Ovary (tissue), 9 donors: Measurements from ENCODE around the gene HS6ST3. TPM values are rescaled to one million over a fixed set of nuclear protein-coding genes. Genes with fewer than 3 reads are reported as not detected.

Experiments used
- DNase-seq, 5 donors: peaks; one replicate each; pipeline ENCODE4 v3.0.0-alpha.2; 2019 to 2020
- H3K27ac ChIP-seq, 2 donors: fragments of 200-600 bp; one replicate each; pipeline versions ENCODE4 v1.5.1 to v1.8.0; 2019 to 2022
- H3K27me3 ChIP-seq: fragments of 200-600 bp; one replicate; pipeline ENCODE4 v1.8.0; 2022
- H3K36me3 ChIP-seq: fragments of 200-600 bp; sonication (generic); one replicate; pipeline ENCODE4 v1.5.1; 2019
- H3K4me1 ChIP-seq: one replicate; pipeline ENCODE4 v1.8.1; 2013; ENCODE audit warnings: mild to moderate bottlenecking, moderate library complexity; ENCODE audit not compliant: insufficient read depth
- H3K4me3 ChIP-seq: fragments of 200-600 bp; sonication (generic); one replicate; pipeline ENCODE4 v1.5.1; 2017
- H3K9me3 ChIP-seq, 2 donors: fragments of 200-600 bp in 1 of 2; sonication (generic) in 1 of 2; one replicate each; pipeline versions ENCODE4 v1.5.1 to v1.8.1; 2013 to 2019; ENCODE audit warnings: mild to moderate bottlenecking in 1 of 2, moderate library complexity in 1 of 2
- EP300 ChIP-seq: sonication (generic); formaldehyde crosslinking; IDR thresholded peaks from one replicate; pipeline ENCODE4 v1.6.1; 2017; ENCODE audit warnings: antibody characterized with exemption
- POLR2A ChIP-seq: fragments of 450-650 bp; IDR thresholded peaks from one replicate; pipeline ENCODE4 v1.6.1; 2017; ENCODE audit warnings: antibody characterized with exemption, mild to moderate bottlenecking, moderate library complexity
- WGBS, 3 donors: extraction: QIAGEN DNeasy Blood & Tissue Kit in 1 of 3; methylation state at CpG; one replicate each; pipeline versions ENCODE4 v1.1.5 to v1.1.7; 2013 to 2017; 5-methylcytosine and 5-hydroxymethylcytosine counted together
- intact Hi-C, 4 donors: fragments of 100-400 bp; cut with DNase I; formaldehyde crosslinking; loops; one replicate each; pipeline versions ENCODE4 v1.11.0 to v1.15.1; 2022 to 2023
- polyA plus RNA-seq, 2 donors: library from polyadenylated mRNA; stranded (reverse); fragments of 200-250 nt in 1 of 2; fragments of 350-450 nt in 1 of 2; fragmentation: Illumina TruSeq in 1 of 2; extraction: RNeasy Lipid Tissue Mini Kit (QIAGEN cat#74804) in 1 of 2; gene quantifications; one replicate each; pipeline ENCODE4 v1.2.3, GENCODE V29; 2013 to 2014
- total RNA-seq, 7 donors: library from RNA; depleted of rRNA in 2 of 7; stranded (reverse); fragments of >200 nt in 2 of 7; fragmentation: NEBNext Ultra II Directional in 3 of 7; extraction: Animal tissue kit (Norgen Biotek cat#: 25700) in 3 of 7; gene quantifications; one replicate each; pipeline versions ENCODE4 v1.1.0 to v1.2.4, GENCODE V29; 2016 to 2023
- TF ChIP-seq, protein P1 (sequence below), 3 donors: fragments of 450-650 bp in 2 of 3; fragments of 200-600 bp in 1 of 3; IDR thresholded peaks; one replicate each; pipeline versions ENCODE4 v1.5.1 to v1.8.0; 2016 to 2022; ENCODE audit warnings: antibody characterized with exemption in 3 of 3, mild to moderate bottlenecking in 1 of 3
- donor health status: DM: no; HTN: no; CAD: no; lungs with moderate emphysema.
- donor health status: DM: no; HTN: no; CAD: no.
- donor health status: Bipolar disorder and iron deficiency.
- donor health status: DM: yes; HTN: yes; CAD: no.
- donor health status: DM: no; HTN: no; CAD: no.
- donor health status: DM: yes; HTN: yes; CAD: no.

The HS6ST3 gene
- total and polyA plus RNA-seq, 9 donors: 0.05 to 0.46 (median 0.19) TPM; not detected in 3

- H3K4me3 ChIP-seq: no peak overlapping the region
- DNase-seq: no peak
- no peak overlapping the region for H3K27ac ChIP-seq
- no peak for TF ChIP-seq EP300
- TF ChIP-seq, protein P1, sequence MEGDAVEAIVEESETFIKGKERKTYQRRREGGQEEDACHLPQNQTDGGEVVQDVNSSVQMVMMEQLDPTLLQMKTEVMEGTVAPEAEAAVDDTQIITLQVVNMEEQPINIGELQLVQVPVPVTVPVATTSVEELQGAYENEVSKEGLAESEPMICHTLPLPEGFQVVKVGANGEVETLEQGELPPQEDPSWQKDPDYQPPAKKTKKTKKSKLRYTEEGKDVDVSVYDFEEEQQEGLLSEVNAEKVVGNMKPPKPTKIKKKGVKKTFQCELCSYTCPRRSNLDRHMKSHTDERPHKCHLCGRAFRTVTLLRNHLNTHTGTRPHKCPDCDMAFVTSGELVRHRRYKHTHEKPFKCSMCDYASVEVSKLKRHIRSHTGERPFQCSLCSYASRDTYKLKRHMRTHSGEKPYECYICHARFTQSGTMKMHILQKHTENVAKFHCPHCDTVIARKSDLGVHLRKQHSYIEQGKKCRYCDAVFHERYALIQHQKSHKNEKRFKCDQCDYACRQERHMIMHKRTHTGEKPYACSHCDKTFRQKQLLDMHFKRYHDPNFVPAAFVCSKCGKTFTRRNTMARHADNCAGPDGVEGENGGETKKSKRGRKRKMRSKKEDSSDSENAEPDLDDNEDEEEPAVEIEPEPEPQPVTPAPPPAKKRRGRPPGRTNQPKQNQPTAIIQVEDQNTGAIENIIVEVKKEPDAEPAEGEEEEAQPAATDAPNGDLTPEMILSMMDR (IDR thresholded peaks at IDR 0.05): no peak
- no peak for TF ChIP-seq POLR2A
- H3K36me3 ChIP-seq: no peaks in the 10 kb centered on the region
- intact Hi-C loops: no loop called here
- no peaks in the 10 kb centered on the region for H3K4me1 ChIP-seq
- H3K9me3 ChIP-seq: no peaks in the 10 kb centered on the region
- H3K27me3 ChIP-seq: no peaks in the 10 kb centered on the region
- WGBS, 3 donors: 23 to 34% (median 29%) methylated on average over 2 of the region's 2 CpGs
Observed at GRCh38 chr13:96081888-96082287, 8.0 kb upstream of the HS6ST3 start.

GRCh38 chr13:96082640-96083039 is 7.3 kb upstream of the HS6ST3 start:
- TF ChIP-seq POLR2A: no peak
- TF ChIP-seq, protein P1 (IDR thresholded peaks at IDR 0.05): no peak
- no peak for TF ChIP-seq EP300
- Histone ChIP-seq H3K36me3 (no peaks in the 10 kb centered on the region), H3K9me3 (no peaks in the 10 kb centered on the region), H3K27me3 (no peaks in the 10 kb centered on the region), H3K4me1 (no peaks in the 10 kb centered on the region), H3K27ac (no peak overlapping the region), H3K4me3 (no peak overlapping the region)
- no peak for DNase-seq
- intact Hi-C loops: no loop called here

GRCh38 chr13:96086736-96087135 is 3.2 kb upstream of the HS6ST3 start:
- TF ChIP-seq, protein P1 (IDR thresholded peaks at IDR 0.05): no peak
- TF ChIP-seq EP300 (no peak), POLR2A (no peak)
- intact Hi-C loops: loop anchor here in 1 of 4 donors (5.0 kb wide), 1 partner anchor 64 kb away; no protein-coding TSS in a partner anchor
- no peaks in the 10 kb centered on the region for H3K27me3 ChIP-seq
- no peaks in the 10 kb centered on the region for H3K9me3 ChIP-seq
- DNase-seq: no peak
- H3K36me3 ChIP-seq: no peaks in the 10 kb centered on the region
- H3K4me3 ChIP-seq: no peak overlapping the region
- H3K4me1 ChIP-seq: peaks cover 10% of the 10 kb centered on the region
- no peak overlapping the region for H3K27ac ChIP-seq
- WGBS, 3 donors: 86 to 96% (median 90%) methylated on average over 1 of the region's 1 CpG

GRCh38 chr13:96089139-96089538 is 768 bp upstream of the HS6ST3 start:
- DNase-seq: no peak
- TF ChIP-seq EP300: no peak
- no peak overlapping the region for H3K27ac ChIP-seq
- H3K36me3 ChIP-seq: no peaks in the 10 kb centered on the region
- no peaks in the 10 kb centered on the region for H3K27me3 ChIP-seq
- H3K4me3 ChIP-seq: no peak overlapping the region
- 56 to 67% (median 65%) methylated on average over 4 of the region's 4 CpGs for WGBS, 3 donors
- peaks cover 10% of the 10 kb centered on the region for H3K4me1 ChIP-seq
- no peaks in the 10 kb centered on the region for H3K9me3 ChIP-seq
- intact Hi-C loops: loop anchor here in 1 of 4 donors (5.0 kb wide), 1 partner anchor 67 kb away; no protein-coding TSS in a partner anchor

DNA sequence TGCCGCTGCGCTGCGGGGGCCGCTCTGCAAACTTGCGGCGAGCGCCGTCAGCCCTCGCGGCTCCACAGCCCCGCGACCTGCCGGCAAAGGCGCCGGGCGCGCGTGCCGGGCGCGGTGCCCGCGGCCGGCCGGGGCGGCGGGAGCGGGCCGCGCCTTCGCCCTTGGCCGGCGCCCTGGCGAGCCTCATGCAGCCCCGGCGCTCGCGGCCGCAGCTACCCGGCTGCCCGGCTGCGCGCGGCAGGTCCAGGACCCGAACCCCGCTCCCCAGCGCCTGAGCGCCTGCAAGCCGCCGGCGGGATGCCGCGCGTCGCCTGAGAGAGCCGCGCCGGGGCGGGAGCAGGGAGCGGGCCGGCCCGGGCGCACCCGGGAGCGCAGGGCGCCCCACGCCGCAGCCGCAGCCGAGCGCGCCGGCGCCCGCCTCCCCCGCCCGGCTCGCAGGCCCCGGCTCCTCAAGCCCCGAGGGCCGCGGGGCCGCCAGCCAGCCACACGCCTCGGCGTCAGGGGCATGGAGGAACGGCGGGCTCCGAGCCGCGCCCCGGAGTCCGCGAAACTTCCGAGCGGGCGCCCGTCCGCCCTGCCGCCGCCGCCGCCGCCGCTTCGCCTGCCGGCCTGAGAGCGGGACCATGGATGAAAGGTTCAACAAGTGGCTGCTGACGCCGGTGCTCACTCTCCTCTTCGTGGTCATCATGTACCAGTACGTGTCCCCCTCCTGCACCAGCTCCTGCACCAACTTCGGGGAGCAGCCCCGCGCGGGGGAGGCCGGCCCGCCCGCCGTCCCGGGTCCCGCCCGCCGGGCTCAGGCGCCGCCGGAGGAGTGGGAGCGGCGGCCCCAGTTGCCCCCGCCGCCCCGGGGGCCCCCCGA is 564 bp downstream of the HS6ST3 start:
- Histone ChIP-seq H3K27ac (no peak overlapping the region), H3K4me3 (peak overlapping the region; percentile 39), H3K4me1 (peaks cover 10% of the 10 kb centered on the region), H3K27me3 (no peaks in the 10 kb centered on the region), H3K36me3 (no peaks in the 10 kb centered on the region), H3K9me3 (no peaks in the 10 kb centered on the region)
- peak in 2 of 5 donors; percentile 18 to 27 for DNase-seq
- whole genome bisulfite sequencing, 3 donors: 0% methylated on average over 56 to 133 of the region's 133 CpGs
- intact Hi-C loops: no loop called here
- no peak for TF ChIP-seq EP300
- TF ChIP-seq, protein P1 (IDR thresholded peaks at IDR 0.05): no peak
- TF ChIP-seq POLR2A: no peak
